Stimulated activated CD4-positive, alpha-beta T cell treated with anti-CD3 and anti-CD28 coated beads, Interleukin-15, amount 100 ng/mL, for 1 hour (primary cell): ENCODE results near the gene ASPG.
"Not testable (repeated sequence)": the region's sequence is repeated elsewhere in the genome, so short reads cannot be mapped to it uniquely, and the experiment has no call there.

Source experiments
- DNase-seq, 2 donors: peaks; one replicate each; pipeline ENCODE4 v3.0.0-alpha.2; 2020; ENCODE audit warnings: low read depth in 1 of 2, low spot score in 1 of 2

ASPG gene

GRCh38 chr14:104144911-104145825, 59.7 kb downstream of the ASPG start:
- no peak for DNase-seq

- DNase-seq: no peak
These were observed 60.5 kb downstream of the ASPG start for GRCh38 chr14:104145826-104146601.

- no peak for DNase-seq
These were observed 61.3 kb downstream of the ASPG start for GRCh38 chr14:104146651-104147345.

GRCh38 chr14:104147346-104148125, 62.0 kb downstream of the ASPG start:
- DNase-seq: no peak

- DNase-seq: no peak
These were observed 63.2 kb downstream of the ASPG start for GRCh38 chr14:104148433-104149277.

- DNase-seq: no peak
These were observed 63.7 kb downstream of the ASPG start for GRCh38 chr14:104149278-104149595.

GRCh38 chr14:104149617-104150135, 64.2 kb downstream of the ASPG start:
- DNase-seq: no peak

- no peak for DNase-seq
These were observed 64.9 kb downstream of the ASPG start for GRCh38 chr14:104150136-104151025.

GRCh38 chr14:104151026-104151381, 65.5 kb downstream of the ASPG start:
- no peak for DNase-seq

GRCh38 chr14:104151566-104152245, 66.2 kb downstream of the ASPG start:
- no peak for DNase-seq

GRCh38 chr14:104152246-104152575, 66.7 kb downstream of the ASPG start:
- DNase-seq: no peak

- no peak for DNase-seq
These were observed 67.3 kb downstream of the ASPG start for GRCh38 chr14:104152686-104153393.

- not testable (repeated sequence) for DNase-seq
These were observed 67.9 kb downstream of the ASPG start for GRCh38 chr14:104153394-104153755.

- DNase-seq: no peak
These were observed 68.7 kb downstream of the ASPG start for GRCh38 chr14:104154246-104154645.

- no peak for DNase-seq
These were observed 70.0 kb downstream of the ASPG start for GRCh38 chr14:104155513-104155912.

- DNase-seq: no peak
These were observed 70.6 kb downstream of the ASPG start for GRCh38 chr14:104156142-104156541.

- no peak for DNase-seq
These were observed 71.8 kb downstream of the ASPG start for GRCh38 chr14:104157016-104157928.
